Endodermal cell (in vitro differentiated cells): ENCODE measurements around the gene TTC24. TPM values are rescaled to one million over a fixed set of nuclear protein-coding genes. Genes with fewer than 3 reads are reported as not detected.
"Not testable (repeated sequence)": the region's sequence is repeated elsewhere in the genome, so short reads cannot be mapped to it uniquely, and the experiment has no call there.

ENCODE experiments used
- DNase-seq: peaks from one replicate; pipeline ENCODE4 v3.0.0-alpha.2; 2017
- H3K27ac ChIP-seq: 2 replicates; pipeline ENCODE4 v1.5.1; 2013; ENCODE audit warnings: mild to moderate bottlenecking, low read depth, low read length, moderate library complexity
- H3K27me3 ChIP-seq: 2 replicates; pipeline ENCODE4 v1.6.1; 2013; ENCODE audit warnings: mild to moderate bottlenecking, low read length, moderate library complexity; ENCODE audit not compliant: insufficient read depth, control insufficient read depth, poor library complexity, severe bottlenecking
- H3K36me3 ChIP-seq: 2 replicates; pipeline ENCODE4 v1.7.0; 2013; ENCODE audit warnings: mild to moderate bottlenecking, low read length, moderate library complexity; ENCODE audit not compliant: control insufficient read depth, insufficient read depth
- H3K4me1 ChIP-seq: one replicate; pipeline ENCODE4 v1.7.0; 2013; ENCODE audit warnings: low read length; ENCODE audit not compliant: control insufficient read depth, insufficient read depth
- H3K4me3 ChIP-seq: 2 replicates; pipeline ENCODE4 v1.5.1; 2013; ENCODE audit warnings: mild to moderate bottlenecking, low read length, moderate library complexity
- H3K9ac ChIP-seq: 2 replicates; pipeline ENCODE4 v1.6.1; 2013; ENCODE audit warnings: mild to moderate bottlenecking, low read length, moderate library complexity; ENCODE audit not compliant: poor library complexity, severe bottlenecking; ENCODE audit errors: extremely low read depth
- H3K9me3 ChIP-seq: 2 replicates; pipeline ENCODE4 v1.6.1; 2013; ENCODE audit warnings: mild to moderate bottlenecking, low read length, moderate library complexity; ENCODE audit not compliant: control insufficient read depth
- H3K27ac Mint-ChIP-seq: 2 replicates; pipeline ENCODE4 v1.8.0; 2020; ENCODE audit warnings: mixed read lengths
- H3K27me3 Mint-ChIP-seq: 2 replicates; pipeline ENCODE4 v1.8.0; 2021; ENCODE audit warnings: mild to moderate bottlenecking, mixed read lengths; ENCODE audit not compliant: insufficient read depth
- H3K36me3 Mint-ChIP-seq: 2 replicates; pipeline ENCODE4 v1.8.0; 2020; ENCODE audit warnings: low read depth, mixed read lengths
- H3K4me1 Mint-ChIP-seq: 2 replicates; pipeline ENCODE4 v1.8.0; 2020; ENCODE audit warnings: mixed read lengths
- H3K4me3 Mint-ChIP-seq: 2 replicates; pipeline ENCODE4 v1.8.0; 2020; ENCODE audit warnings: mild to moderate bottlenecking, moderate library complexity, mixed read lengths
- H3K9me3 Mint-ChIP-seq: 2 replicates; pipeline ENCODE4 v1.8.0; 2020; ENCODE audit warnings: mild to moderate bottlenecking, mixed read lengths
- CTCF ChIP-seq: fragments of 200-600 bp; sonication (generic); conservative IDR thresholded peaks from 2 replicates; pipeline ENCODE4 v1.5.0; 2021; ENCODE audit warnings: antibody characterized with exemption, mild to moderate bottlenecking
- whole genome bisulfite sequencing, 2 experiments: methylation state at CpG; one replicate each; pipeline versions ENCODE4 v1.1.5 to v1.1.7; 2013; ENCODE audit warnings: missing lambda C conversion rate in 2 of 2, mixed read lengths in 1 of 2; ENCODE audit not compliant: insufficient coverage in 1 of 2, insufficient read length in 1 of 2; 5-methylcytosine and 5-hydroxymethylcytosine counted together
- total RNA-seq, 2 donors: library from RNA; stranded (reverse); fragmentation: NEBNext Ultra II Directional in 1 of 2; extraction: Animal tissue kit (Norgen Biotek cat#: 25700) in 1 of 2; gene quantifications; 2 replicates in 1 of 2; 3 replicates in 1 of 2; pipeline ENCODE4 v1.2.1, GENCODE V29; 2021

Gene TTC24
- total RNA-seq, 2 donors from 2014 or later: not detected

- Mint-ChIP-seq H3K4me3 (peak overlapping the region; percentile 79), H3K27me3 (no peaks in the 10 kb centered on the region), H3K9me3 (no peaks in the 10 kb centered on the region), H3K27ac (no peak overlapping the region), H3K36me3 (peaks cover 12% of the 10 kb centered on the region), H3K4me1 (peaks cover 4% of the 10 kb centered on the region)
- H3K9ac ChIP-seq: no peak overlapping the region
- H3K27ac ChIP-seq: no peak overlapping the region
- no peak for DNase-seq
- H3K4me1 ChIP-seq: no peaks in the 10 kb centered on the region
- peak; percentile 69 for TF ChIP-seq CTCF
- H3K27me3 ChIP-seq: no peaks in the 10 kb centered on the region
- H3K4me3 ChIP-seq: no peak overlapping the region
- peaks cover 16% of the 10 kb centered on the region for H3K36me3 ChIP-seq
- H3K9me3 ChIP-seq: no peaks in the 10 kb centered on the region
- 34 to 49% methylated on average over 7 to 10 of the region's 10 CpGs for WGBS, 2 experiments
Measured at GRCh38 chr1:156602557-156602993, 23.1 kb downstream of the TTC24 start.

GRCh38 chr1:156607344-156607743 is 27.8 kb downstream of the TTC24 start:
- H3K27ac Mint-ChIP-seq, H3K36me3 ChIP-seq, DNase-seq, H3K4me1 ChIP-seq, H3K36me3 Mint-ChIP-seq, H3K9me3 Mint-ChIP-seq, H3K27ac ChIP-seq, H3K9ac ChIP-seq, H3K9me3 ChIP-seq, H3K4me3 ChIP-seq, H3K4me1 Mint-ChIP-seq, H3K27me3 Mint-ChIP-seq, H3K4me3 Mint-ChIP-seq, H3K27me3 ChIP-seq: not testable (repeated sequence)
- WGBS, 2 experiments: 79% methylated on average over 4 of the region's 4 CpGs; no CpG with 5 or more reads in 1 of the 2 experiments

GRCh38 chr1:156608036-156608674 is 28.6 kb downstream of the TTC24 start:
- Mint-ChIP-seq H3K27ac (no peak overlapping the region), H3K36me3 (no peaks in the 10 kb centered on the region), H3K4me3 (no peak overlapping the region), H3K27me3 (peaks cover 5% of the 10 kb centered on the region), H3K4me1 (no peaks in the 10 kb centered on the region), H3K9me3 (no peaks in the 10 kb centered on the region)
- Histone ChIP-seq H3K9me3 (no peaks in the 10 kb centered on the region), H3K27ac (no peak overlapping the region), H3K9ac (no peak overlapping the region), H3K36me3 (no peaks in the 10 kb centered on the region), H3K4me3 (no peak overlapping the region), H3K27me3 (no peaks in the 10 kb centered on the region), H3K4me1 (no peaks in the 10 kb centered on the region)
- peak; percentile 85 for TF ChIP-seq CTCF
- 37 to 44% methylated on average over 7 of the region's 7 CpGs for WGBS, 2 experiments
- DNase-seq: peak; percentile 86

DNA sequence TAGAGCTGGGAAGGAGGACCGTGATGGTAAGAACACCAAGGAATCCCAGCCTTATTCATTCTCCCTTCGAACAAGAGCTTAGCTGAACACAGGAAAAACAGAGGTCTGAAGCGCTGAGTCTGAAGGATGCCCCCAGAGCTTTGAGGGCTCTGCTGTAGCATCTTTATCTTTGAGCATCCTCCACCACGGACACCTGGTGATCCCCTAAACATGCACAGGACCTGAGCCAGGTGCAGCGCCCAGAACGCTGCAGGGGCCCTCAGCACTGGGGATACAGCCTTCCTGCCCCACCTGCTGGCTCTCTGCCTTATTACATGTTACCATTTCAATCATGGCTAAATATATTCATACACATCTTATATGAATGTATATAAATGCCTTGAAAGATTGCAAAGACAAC is 29.5 kb downstream of the TTC24 start:
- Mint-ChIP-seq H3K36me3 (no peaks in the 10 kb centered on the region), H3K4me3 (no peak overlapping the region), H3K4me1 (no peaks in the 10 kb centered on the region), H3K27me3 (peaks cover 5% of the 10 kb centered on the region), H3K27ac (no peak overlapping the region), H3K9me3 (no peaks in the 10 kb centered on the region)
- H3K27ac ChIP-seq: no peak overlapping the region
- no peaks in the 10 kb centered on the region for H3K4me1 ChIP-seq
- peak; percentile 81 for TF ChIP-seq CTCF
- no peaks in the 10 kb centered on the region for H3K36me3 ChIP-seq
- no peaks in the 10 kb centered on the region for H3K9me3 ChIP-seq
- H3K9ac ChIP-seq: no peak overlapping the region
- peak; percentile 73 for DNase-seq
- H3K4me3 ChIP-seq: no peak overlapping the region
- H3K27me3 ChIP-seq: no peaks in the 10 kb centered on the region
- 26 to 59% methylated on average over 2 to 6 of the region's 6 CpGs for WGBS, 2 experiments

GRCh38 chr1:156610072-156610471 is 30.5 kb downstream of the TTC24 start:
- H3K36me3 Mint-ChIP-seq, H3K27ac ChIP-seq, H3K9me3 ChIP-seq: not testable (repeated sequence)

More at GRCh38 chr1:156610072-156610471, 30.5 kb downstream of the TTC24 start:
- H3K4me1 Mint-ChIP-seq, DNase-seq, H3K4me3 ChIP-seq, H3K36me3 ChIP-seq, H3K4me1 ChIP-seq, H3K27me3 ChIP-seq, H3K27ac Mint-ChIP-seq, H3K9me3 Mint-ChIP-seq, H3K4me3 Mint-ChIP-seq, H3K9ac ChIP-seq: not testable (repeated sequence)
- WGBS, 2 experiments: 87 to 90% methylated on average over 7 to 9 of the region's 9 CpGs
- peaks cover 12% of the 10 kb centered on the region for H3K27me3 Mint-ChIP-seq
